Measurements from ENCODE around the gene ARID1A.

GRCh38 chr1:26677306-26678115 lies 18.3 kb upstream of the ARID1A start:
- TF ChIP-seq CTCF (IDR thresholded peaks at IDR 0.05) (peak; percentile 67 to 83 (median 74)), POLR2A (IDR thresholded peaks at IDR 0.05) (no peak)

Data from right lobe of liver (tissue), 4 donors.